ENCODE results near the gene BAG5. TPM values are rescaled to one million over a fixed set of nuclear protein-coding genes. Genes with fewer than 3 reads are reported as not detected.

The BAG5 gene
- total RNA-seq, 1 experiment from 2014 or later = 29.2 TPM

- Mint-ChIP-seq H3K27ac (no peak overlapping the region), H3K27me3 (ENCODE audit: low read depth) (peaks cover 4% of the 10 kb centered on the region), H3K4me3 (no peak overlapping the region), H3K9me3 (no peaks in the 10 kb centered on the region), H3K36me3 (no peaks in the 10 kb centered on the region), H3K4me1 (peaks cover 8% of the 10 kb centered on the region)
- POLR2A ChIA-PET = no interaction called here
- no peak for ATAC-seq
- CTCF ChIA-PET = interaction anchor here (21.0 kb wide), 1 partner anchor 16 kb away, joined by 455 read pairs; the partner anchor contains the start of gene CKB
- TF ChIP-seq FOXP4 (CRISPR knock-in tag; IDR thresholded peaks at IDR 0.05) (no peak), JUN (CRISPR knock-in tag; IDR thresholded peaks at IDR 0.05) (no peak), HMGA2 (CRISPR knock-in tag; IDR thresholded peaks at IDR 0.05) (no peak), ZNF138 (CRISPR knock-in tag; conservative IDR thresholded peaks at IDR 0.05) (no peak), NR2C2 (CRISPR knock-in tag; IDR thresholded peaks at IDR 0.05) (no peak), PREB (CRISPR knock-in tag; IDR thresholded peaks at IDR 0.05; ENCODE audit: borderline replicate concordance) (no peak), FOXJ3 (CRISPR knock-in tag; IDR thresholded peaks at IDR 0.05; ENCODE audit: borderline replicate concordance) (no peak)
- DNase-seq (ENCODE audit: low spot score) = no peak
Measured at GRCh38 chr14:103534576-103535061, 27.8 kb downstream of the BAG5 start.

GRCh38 chr14:103533999-103534575 lies 28.4 kb downstream of the BAG5 start:
- Mint-ChIP-seq H3K4me3 (no peak overlapping the region), H3K36me3 (no peaks in the 10 kb centered on the region), H3K9me3 (no peaks in the 10 kb centered on the region), H3K27ac (no peak overlapping the region), H3K27me3 (ENCODE audit: low read depth) (no peaks in the 10 kb centered on the region; the same call in 1 of the 2 replicates), H3K4me1 (peaks cover 11% of the 10 kb centered on the region)
- ChIA-PET POLR2A (no interaction called here), CTCF (interaction anchor here (1.9 to 21.0 kb wide), 2 partner anchors 8 to 15 kb away, joined by 6 to 455 read pairs; partner anchors contain the start of gene CKB)
- no peak for DNase-seq (ENCODE audit: low spot score)
- TF ChIP-seq SP1 (CRISPR knock-in tag; conservative IDR thresholded peaks at IDR 0.05) (no peak), E2F4 (CRISPR knock-in tag; IDR thresholded peaks at IDR 0.05; ENCODE audit: borderline replicate concordance, low read depth) (no peak), ZNF121 (CRISPR knock-in tag; IDR thresholded peaks at IDR 0.05) (no peak)
- ATAC-seq = no peak

GRCh38 chr14:103533137-103533998 lies 29.1 kb downstream of the BAG5 start:
- POLR2A ChIA-PET = no interaction called here
- H3K4me3 Mint-ChIP-seq = no peak overlapping the region
- ATAC-seq (no peak), DNase-seq (ENCODE audit: low spot score) (no peak)
- H3K4me1 Mint-ChIP-seq = peaks cover 12% of the 10 kb centered on the region
- H3K27me3 Mint-ChIP-seq (ENCODE audit: low read depth) = no peaks in the 10 kb centered on the region; the same call in 1 of the 2 replicates
- CTCF ChIA-PET = interaction anchor here (1.0 to 21.0 kb wide), 3 partner anchors 9 to 15 kb away, joined by 3 to 455 read pairs (median 6); partner anchors contain the start of gene CKB
- H3K36me3 Mint-ChIP-seq = no peaks in the 10 kb centered on the region
- no peak overlapping the region for H3K27ac Mint-ChIP-seq
- TF ChIP-seq MXD4 (CRISPR knock-in tag; IDR thresholded peaks at IDR 0.05; ENCODE audit: borderline replicate concordance) (no peak), ZNF232 (CRISPR knock-in tag; IDR thresholded peaks at IDR 0.05) (no peak), FOXP4 (CRISPR knock-in tag; IDR thresholded peaks at IDR 0.05) (no peak), ZNF219 (CRISPR knock-in tag; IDR thresholded peaks at IDR 0.05; ENCODE audit: borderline replicate concordance) (no peak), ELF4 (CRISPR knock-in tag; IDR thresholded peaks at IDR 0.05; ENCODE audit: low read depth) (no peak)
- no peaks in the 10 kb centered on the region for H3K9me3 Mint-ChIP-seq

Measured in WTC11 (cell line).